ENCODE data around the gene LURAP1L. TPM values are rescaled to one million over a fixed set of nuclear protein-coding genes. Genes with fewer than 3 reads are reported as not detected.

LURAP1L gene
- total RNA-seq, 4 donors from 2014 or later, result 11.4 to 28.8 (median 23.9) TPM

- Histone ChIP-seq H3K9me3 (no peaks in the 10 kb centered on the region), H3K27ac (replicated peaks in 1 of 4) (peak overlapping the region; percentile 27 to 48 (median 37)), H3K4me3 (peak overlapping the region in 2 of 4 donors; percentile 14 to 33), H3K36me3 (no peaks in the 10 kb centered on the region), H3K27me3 (no peaks in the 10 kb centered on the region), H3K4me1 (peaks cover 0 to 83% (median 68%) of the 10 kb centered on the region in 4 donors)
- 14% methylated on average over 2 of the region's 2 CpGs for WGBS
- DNase-seq (ENCODE audit: extremely low spot score), result no peak
- TF ChIP-seq POLR2A (IDR thresholded peaks at IDR 0.05; ENCODE audit: low read depth), result no peak
- TF ChIP-seq POLR2AphosphoS5 (IDR thresholded peaks at IDR 0.05), result peak in 1 of 2 donors; percentile 30
- intact Hi-C loops (cut with DNase I), result no loop called here
Measured at GRCh38 chr9:12794101-12794799, 19.4 kb downstream of the LURAP1L start.

- Histone ChIP-seq H3K27ac (replicated peaks in 1 of 4) (peak overlapping the region in 1 of 4 donors; percentile 20), H3K36me3 (no peaks in the 10 kb centered on the region), H3K4me3 (no peak overlapping the region), H3K4me1 (peaks cover 0 to 60% (median 53%) of the 10 kb centered on the region in 4 donors), H3K9me3 (no peaks in the 10 kb centered on the region), H3K27me3 (no peaks in the 10 kb centered on the region)
- intact Hi-C loops (cut with DNase I), result no loop called here
- no peak for TF ChIP-seq EP300 (IDR thresholded peaks at IDR 0.05)
- no peak for TF ChIP-seq POLR2A (IDR thresholded peaks at IDR 0.05; ENCODE audit: low read depth)
- no peak for TF ChIP-seq POLR2AphosphoS5 (IDR thresholded peaks at IDR 0.05)
- no peak for TF ChIP-seq CTCF (IDR thresholded peaks at IDR 0.05)
- 80% methylated on average over 1 of the region's 1 CpG for WGBS
- DNase-seq (ENCODE audit: extremely low spot score), result no peak
Measured at GRCh38 chr9:12796601-12797000, 21.8 kb downstream of the LURAP1L start.

- no peaks in the 10 kb centered on the region for H3K9me3 ChIP-seq
- no peak for TF ChIP-seq POLR2A (IDR thresholded peaks at IDR 0.05; ENCODE audit: low read depth)
- TF ChIP-seq POLR2AphosphoS5 (IDR thresholded peaks at IDR 0.05), result no peak
- TF ChIP-seq EP300 (IDR thresholded peaks at IDR 0.05), result no peak
- TF ChIP-seq CTCF (IDR thresholded peaks at IDR 0.05), result no peak
- peak overlapping the region in 1 of 4 donors; percentile 20 for H3K27ac ChIP-seq (replicated peaks in 1 of 4)
- H3K36me3 ChIP-seq, result no peaks in the 10 kb centered on the region
- no peaks in the 10 kb centered on the region for H3K27me3 ChIP-seq
- H3K4me3 ChIP-seq, result no peak overlapping the region
- no peak for DNase-seq (ENCODE audit: extremely low spot score)
- whole genome bisulfite sequencing, result 81% methylated on average over 1 of the region's 1 CpG
- intact Hi-C loops (cut with DNase I), result no loop called here
- H3K4me1 ChIP-seq, result peaks cover 0 to 58% (median 49%) of the 10 kb centered on the region in 4 donors
Measured at GRCh38 chr9:12797037-12797436, 22.2 kb downstream of the LURAP1L start.

DNA sequence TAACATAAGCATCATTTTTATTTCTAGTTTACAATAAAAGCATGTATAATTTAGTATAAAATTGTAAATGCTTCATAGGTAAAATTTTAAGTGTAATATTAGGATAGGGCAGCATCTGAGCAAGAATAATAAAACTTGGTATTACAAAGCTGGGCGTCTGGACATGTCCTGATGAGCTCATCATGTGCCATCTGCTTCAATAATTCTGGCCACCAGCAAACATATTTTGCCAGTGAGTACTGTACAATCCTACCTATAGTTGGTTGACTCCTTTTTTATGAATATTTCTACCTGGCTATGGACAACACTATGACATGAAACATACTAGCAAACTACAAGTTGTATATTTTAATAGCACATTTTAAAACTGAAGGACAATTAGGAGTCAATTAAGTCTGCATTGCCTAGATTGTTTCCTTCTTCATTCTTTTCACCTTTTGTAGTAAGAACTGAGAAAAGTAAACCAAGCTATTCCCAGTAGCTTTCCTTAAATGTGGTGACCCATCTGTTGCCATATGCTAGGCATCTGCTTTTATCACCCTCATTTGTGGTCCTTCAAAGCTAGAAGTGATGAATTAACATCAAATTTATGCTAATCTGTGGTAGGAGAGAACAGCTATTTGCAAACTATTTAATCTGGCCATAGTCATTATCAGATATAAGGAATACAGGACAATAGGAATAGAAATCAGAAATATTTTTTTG, 23.4 kb downstream of the LURAP1L start:
- H3K36me3 ChIP-seq, result no peaks in the 10 kb centered on the region
- DNase-seq (ENCODE audit: extremely low spot score), result no peak
- no peaks in the 10 kb centered on the region for H3K27me3 ChIP-seq
- intact Hi-C loops (cut with DNase I), result no loop called here
- no peaks in the 10 kb centered on the region for H3K9me3 ChIP-seq
- peaks cover 0 to 49% (median 39%) of the 10 kb centered on the region in 4 donors for H3K4me1 ChIP-seq
- no peak overlapping the region for H3K27ac ChIP-seq (replicated peaks in 1 of 4)
- TF ChIP-seq CTCF (IDR thresholded peaks at IDR 0.05), result no peak
- no peak for TF ChIP-seq POLR2A (IDR thresholded peaks at IDR 0.05; ENCODE audit: low read depth)
- no peak for TF ChIP-seq EP300 (IDR thresholded peaks at IDR 0.05)
- TF ChIP-seq POLR2AphosphoS5 (IDR thresholded peaks at IDR 0.05), result no peak
- 74% methylated on average over 1 of the region's 1 CpG for WGBS
- no peak overlapping the region for H3K4me3 ChIP-seq

DNA sequence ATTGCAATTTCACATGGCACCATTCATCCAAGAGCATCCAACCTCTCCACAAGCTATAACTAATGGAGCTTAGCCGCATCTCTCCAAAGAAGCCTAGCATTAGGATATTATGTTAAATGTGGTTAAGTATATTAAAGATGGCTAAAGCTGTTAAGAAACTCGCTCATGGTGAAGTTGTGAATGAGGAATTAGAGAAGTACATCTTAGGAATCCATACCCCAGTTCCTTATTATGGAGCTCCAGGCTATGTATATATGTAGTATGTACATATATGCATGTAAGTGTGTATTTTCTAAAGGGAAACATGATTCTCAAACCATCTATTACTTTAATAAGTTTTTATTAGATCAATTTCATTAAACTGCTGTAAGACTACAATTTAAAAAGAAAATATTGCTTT, 26.4 kb downstream of the LURAP1L start:
- Histone ChIP-seq H3K4me3 (no peak overlapping the region), H3K4me1 (peaks cover 0 to 25% (median 18%) of the 10 kb centered on the region in 4 donors), H3K9me3 (no peaks in the 10 kb centered on the region), H3K27ac (replicated peaks in 1 of 4) (no peak overlapping the region), H3K36me3 (no peaks in the 10 kb centered on the region), H3K27me3 (no peaks in the 10 kb centered on the region)
- intact Hi-C loops (cut with DNase I), result no loop called here
- DNase-seq (ENCODE audit: extremely low spot score), result no peak
- TF ChIP-seq POLR2AphosphoS5 (IDR thresholded peaks at IDR 0.05) (no peak), CTCF (IDR thresholded peaks at IDR 0.05) (no peak), POLR2A (IDR thresholded peaks at IDR 0.05; ENCODE audit: low read depth) (no peak)
- 98% methylated on average over 2 of the region's 2 CpGs for WGBS
